Suprapubic skin (tissue), 3 donors: ENCODE measurements around the gene NCAPH2.

Experiments
- CTCF ChIP-seq, 2 donors: fragments of 200-600 bp in 1 of 2; fragments of 450-650 bp in 1 of 2; sonication (generic) in 1 of 2; IDR thresholded peaks; one replicate each; pipeline ENCODE4 v1.5.1; 2016 to 2019; ENCODE audit warnings: antibody characterized with exemption in 2 of 2, mild to moderate bottlenecking in 1 of 2, moderate library complexity in 1 of 2
- EP300 ChIP-seq: sonication (generic); formaldehyde crosslinking; IDR thresholded peaks from one replicate; pipeline ENCODE4 v1.6.1; 2017; ENCODE audit warnings: antibody characterized with exemption

- TF ChIP-seq EP300 (no peak), CTCF (IDR thresholded peaks at IDR 0.05) (no peak)
These were observed 22.5 kb downstream of the NCAPH2 start for GRCh38 chr22:50530580-50530876.
